GM12878 (cell line): ENCODE measurements around the gene SLC22A12. TPM values are rescaled to one million over a fixed set of nuclear protein-coding genes. Genes with fewer than 3 reads are reported as not detected.

ENCODE experiments used
- ASH2L ChIP-seq: fragments of 300-600, 200-600 bp; sonication (generic); IDR thresholded peaks from 2 replicates; pipeline ENCODE4 v1.6.1; 2017; ENCODE audit warnings: low read depth, mild to moderate bottlenecking, borderline replicate concordance
- ATF7 ChIP-seq: fragments of 450-650 bp; IDR thresholded peaks from 2 replicates; pipeline ENCODE4 v1.6.1; 2016; ENCODE audit warnings: low read depth, mild to moderate bottlenecking
- EP300 ChIP-seq, 2 experiments: fragments of 150-350 bp in 1 of 2; IDR thresholded peaks; 2 replicates each; pipeline ENCODE4 v1.6.1; 2011 to 2012; ENCODE audit warnings: low read depth in 2 of 2, low read length in 2 of 2, borderline replicate concordance in 1 of 2, improper control_type of control experiment in 1 of 2, inconsistent platforms in 1 of 2; ENCODE audit not compliant: control insufficient read depth in 1 of 2
- HDGF ChIP-seq: fragments of 450-650 bp; IDR thresholded peaks from 2 replicates; pipeline ENCODE4 v1.6.1; 2016; ENCODE audit warnings: antibody characterized with exemption
- IKZF2 ChIP-seq, 2 experiments: fragments of 450-650 bp; IDR thresholded peaks; 2 replicates each; pipeline ENCODE4 v1.6.1; 2017; ENCODE audit warnings: mild to moderate bottlenecking in 2 of 2, moderate library complexity in 2 of 2
- RUNX3 ChIP-seq: IDR thresholded peaks from 2 replicates; pipeline ENCODE4 v1.6.1; 2012; ENCODE audit warnings: low read length, inconsistent platforms
- SIN3A ChIP-seq: IDR thresholded peaks from 2 replicates; pipeline ENCODE4 v1.6.1; 2012; ENCODE audit warnings: low read depth, low read length, improper control_type of control experiment
- SREBF1 ChIP-seq: IDR thresholded peaks from 2 replicates; pipeline ENCODE4 v1.6.1; 2012; ENCODE audit warnings: mild to moderate bottlenecking, low read length
- TARDBP ChIP-seq: IDR thresholded peaks from 2 replicates; pipeline ENCODE4 v1.6.1; 2016; ENCODE audit warnings: borderline replicate concordance
- TCF12 ChIP-seq: IDR thresholded peaks from 2 replicates; pipeline ENCODE4 v1.6.1; 2011; ENCODE audit warnings: low read depth, mild to moderate bottlenecking, low read length
- polyA plus RNA-seq, 11 experiments: library from polyadenylated mRNA; depleted of rRNA in 4 of 11; unstranded in 6 of 11; stranded (reverse) in 5 of 11; fragments of >200 nt; fragmentation: Nextera tagmentation in 4 of 11; fragmentation: Illumina TruSeq in 1 of 11; extraction: Ambion mirVana in 4 of 11; extraction: Trizol in 1 of 11; gene quantifications; 1 replicate in 1 of 11; 2 replicates in 10 of 11; pipeline versions ENCODE4 v1.2.1 to v1.2.3, GENCODE V29; 2011 to 2016; ENCODE audit warnings: inconsistent platforms in 2 of 11, missing spikeins in 2 of 11, low read depth in 1 of 11
- total RNA-seq, 4 experiments: library from RNA; depleted of rRNA in 3 of 4; stranded (reverse); fragments of >200 nt in 3 of 4; fragmentation: Illumina TruSeq in 1 of 4; extraction: Trizol in 1 of 4; gene quantifications; 2 replicates each; pipeline versions ENCODE4 v1.2.1 to v1.2.3, GENCODE V29; 2013 to 2021
- TF ChIP-seq, protein P1 (sequence below): fragments of 450-650 bp; formaldehyde crosslinking; IDR thresholded peaks from 2 replicates; pipeline ENCODE4 v1.5.0; 2022; ENCODE audit warnings: mild to moderate bottlenecking, missing genetic modification characterization
- TF ChIP-seq, protein P2 (sequence below): fragments of 450-650 bp; IDR thresholded peaks from 2 replicates; pipeline ENCODE4 v1.6.1; 2016; ENCODE audit warnings: mild to moderate bottlenecking

The SLC22A12 gene
- total and polyA plus RNA-seq, 10 of the 15 experiments (the other 5 are each of a cell fraction or from before 2014, with no cell fraction given) = not detected

DNA sequence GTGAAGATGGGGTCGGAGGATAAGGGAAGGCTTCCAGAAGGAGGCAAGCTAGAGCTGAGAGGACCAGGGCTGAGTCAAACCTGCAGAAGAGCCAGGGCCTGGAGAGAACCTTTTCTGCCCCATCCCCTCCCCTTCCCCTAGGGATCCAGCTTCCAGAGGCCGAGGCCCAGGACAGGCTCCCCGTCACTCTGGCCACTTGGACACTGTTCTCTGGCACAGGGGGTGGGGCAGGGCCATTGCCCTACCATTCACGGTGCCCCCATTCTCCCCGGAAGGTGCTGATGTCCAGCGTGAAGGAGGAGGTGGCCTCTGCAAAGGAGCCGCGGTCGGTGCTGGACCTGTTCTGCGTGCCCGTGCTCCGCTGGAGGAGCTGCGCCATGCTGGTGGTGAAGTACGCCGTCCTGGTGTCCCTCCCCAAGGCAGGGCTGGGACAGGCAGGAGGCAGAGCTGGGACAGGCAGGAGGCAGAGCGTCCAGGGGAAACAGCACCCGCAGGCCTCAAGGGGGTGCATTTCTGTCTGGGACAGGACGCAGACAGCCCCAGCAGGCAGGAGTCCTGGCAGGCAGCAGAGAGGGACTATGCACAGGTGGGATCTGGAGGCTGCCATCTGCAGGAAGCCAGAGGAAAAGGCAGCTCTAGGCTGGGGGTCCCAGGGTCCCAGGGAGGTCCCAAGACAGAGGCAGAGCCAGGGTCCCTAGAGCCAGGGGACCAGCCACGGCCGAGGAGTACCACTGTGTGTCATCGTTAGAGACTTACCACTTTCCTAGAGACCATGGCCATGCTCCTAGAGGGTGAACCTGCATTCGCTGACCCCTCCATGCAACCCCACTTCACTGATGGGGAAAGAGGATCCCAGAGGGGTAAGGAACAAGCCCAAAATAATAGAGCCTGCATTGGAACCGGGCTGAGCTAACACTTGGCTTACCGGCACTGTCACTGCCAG is 25.8 kb upstream of the SLC22A12 start (continued):
- TF ChIP-seq ASH2L (no peak), TCF12 (no peak), TARDBP (no peak), ATF7 (no peak), EP300 (IDR thresholded peaks at IDR 0.05; ENCODE audit: borderline replicate concordance in 1 of 2, control insufficient read depth in 1 of 2, low read depth in 2 of 2, low read length in 2 of 2) (no peak), RUNX3 (no peak), HDGF (no peak), IKZF2 (IDR thresholded peaks at IDR 0.05) (no peak), SIN3A (no peak), SREBF1 (no peak)
- TF ChIP-seq, protein P1, sequence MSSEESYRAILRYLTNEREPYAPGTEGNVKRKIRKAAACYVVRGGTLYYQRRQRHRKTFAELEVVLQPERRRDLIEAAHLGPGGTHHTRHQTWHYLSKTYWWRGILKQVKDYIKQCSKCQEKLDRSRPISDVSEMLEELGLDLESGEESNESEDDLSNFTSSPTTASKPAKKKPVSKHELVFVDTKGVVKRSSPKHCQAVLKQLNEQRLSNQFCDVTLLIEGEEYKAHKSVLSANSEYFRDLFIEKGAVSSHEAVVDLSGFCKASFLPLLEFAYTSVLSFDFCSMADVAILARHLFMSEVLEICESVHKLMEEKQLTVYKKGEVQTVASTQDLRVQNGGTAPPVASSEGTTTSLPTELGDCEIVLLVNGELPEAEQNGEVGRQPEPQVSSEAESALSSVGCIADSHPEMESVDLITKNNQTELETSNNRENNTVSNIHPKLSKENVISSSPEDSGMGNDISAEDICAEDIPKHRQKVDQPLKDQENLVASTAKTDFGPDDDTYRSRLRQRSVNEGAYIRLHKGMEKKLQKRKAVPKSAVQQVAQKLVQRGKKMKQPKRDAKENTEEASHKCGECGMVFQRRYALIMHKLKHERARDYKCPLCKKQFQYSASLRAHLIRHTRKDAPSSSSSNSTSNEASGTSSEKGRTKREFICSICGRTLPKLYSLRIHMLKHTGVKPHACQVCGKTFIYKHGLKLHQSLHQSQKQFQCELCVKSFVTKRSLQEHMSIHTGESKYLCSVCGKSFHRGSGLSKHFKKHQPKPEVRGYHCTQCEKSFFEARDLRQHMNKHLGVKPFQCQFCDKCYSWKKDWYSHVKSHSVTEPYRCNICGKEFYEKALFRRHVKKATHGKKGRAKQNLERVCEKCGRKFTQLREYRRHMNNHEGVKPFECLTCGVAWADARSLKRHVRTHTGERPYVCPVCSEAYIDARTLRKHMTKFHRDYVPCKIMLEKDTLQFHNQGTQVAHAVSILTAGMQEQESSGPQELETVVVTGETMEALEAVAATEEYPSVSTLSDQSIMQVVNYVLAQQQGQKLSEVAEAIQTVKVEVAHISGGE (CRISPR knock-in tag) = no peak
- TF ChIP-seq, protein P2, sequence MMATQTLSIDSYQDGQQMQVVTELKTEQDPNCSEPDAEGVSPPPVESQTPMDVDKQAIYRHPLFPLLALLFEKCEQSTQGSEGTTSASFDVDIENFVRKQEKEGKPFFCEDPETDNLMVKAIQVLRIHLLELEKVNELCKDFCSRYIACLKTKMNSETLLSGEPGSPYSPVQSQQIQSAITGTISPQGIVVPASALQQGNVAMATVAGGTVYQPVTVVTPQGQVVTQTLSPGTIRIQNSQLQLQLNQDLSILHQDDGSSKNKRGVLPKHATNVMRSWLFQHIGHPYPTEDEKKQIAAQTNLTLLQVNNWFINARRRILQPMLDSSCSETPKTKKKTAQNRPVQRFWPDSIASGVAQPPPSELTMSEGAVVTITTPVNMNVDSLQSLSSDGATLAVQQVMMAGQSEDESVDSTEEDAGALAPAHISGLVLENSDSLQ = no peak
